ENCODE data around the gene UBR7.

DNA sequence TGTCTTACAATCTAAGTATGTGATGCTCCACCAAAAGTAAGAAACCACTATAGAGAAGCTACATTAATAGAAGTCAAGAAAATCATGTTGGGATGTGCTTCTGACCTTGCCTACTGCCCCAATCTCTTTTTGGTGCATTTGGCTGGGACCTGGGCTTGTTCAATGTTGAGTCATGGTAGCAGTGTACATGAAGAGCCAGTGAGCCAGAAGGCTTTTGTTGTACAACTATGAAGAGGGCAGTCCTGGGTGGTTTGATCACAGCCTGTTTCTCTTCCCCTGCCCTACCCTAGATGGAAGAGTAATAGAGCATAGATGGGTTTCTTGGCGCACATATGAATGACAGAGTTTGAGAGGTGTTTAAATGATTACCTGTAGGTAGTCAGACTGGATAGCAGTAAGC, 56.4 kb downstream of the UBR7 start:
- no peak for TF ChIP-seq CTCF (IDR thresholded peaks at IDR 0.05)
- no peak for TF ChIP-seq POLR2A (IDR thresholded peaks at IDR 0.05)

All from tibial nerve (tissue), 3 donors.